H1 (cell line): ENCODE results near the gene MAP3K3. TPM values are rescaled to one million over a fixed set of nuclear protein-coding genes. Genes with fewer than 3 reads are reported as not detected.

Source experiments
- CTCF ChIA-PET: fragments of 300-600 bp; sonication (Branson Sonifier 250); formaldehyde crosslinking; loops from one replicate; lab custom pipeline; 2021; ENCODE audit not compliant: partially characterized antibody; lab: Charles Lee
- POLR2A ChIA-PET: fragments of 300-600 bp; sonication (Branson Sonifier 250); formaldehyde crosslinking; loops from one replicate; lab custom pipeline; 2021; ENCODE audit warnings: inconsistent platforms; ENCODE audit not compliant: partially characterized antibody; lab: Charles Lee
- DNase-seq, 2 experiments: peaks; one replicate each; pipeline versions ENCODE4 v3.0.0 to v3.0.0-alpha.2; 2010 to 2022; ENCODE audit warnings: low spot score in 2 of 2, low read depth in 1 of 2, mixed read lengths in 1 of 2
- FAIRE-seq: peaks from 2 replicates; lab custom pipeline; 2011; peaks lifted over from hg19 to GRCh38; lab: Jason Lieb, UNC
- H2AFZ ChIP-seq: 2 replicates; pipeline ENCODE4 v1.8.1; 2012; ENCODE audit warnings: low read length, inconsistent platforms
- H2AK5ac ChIP-seq: 2 replicates; pipeline ENCODE4 v1.6.1; 2013; ENCODE audit warnings: low read depth, low read length
- H2BK120ac ChIP-seq: replicated peaks from 2 replicates; pipeline ENCODE3; 2013; ENCODE audit warnings: low read depth, low read length, inconsistent platforms
- H2BK12ac ChIP-seq: 2 replicates; pipeline ENCODE4 v1.6.1; 2013; ENCODE audit warnings: low read depth, low read length
- H2BK15ac ChIP-seq: 2 replicates; pipeline ENCODE4 v1.6.1; 2013; ENCODE audit warnings: low read length
- H2BK20ac ChIP-seq: 2 replicates; pipeline ENCODE4 v1.6.1; 2013; ENCODE audit warnings: low read length
- H2BK5ac ChIP-seq: 2 replicates; pipeline ENCODE4 v1.6.1; 2013; ENCODE audit warnings: low read depth, low read length
- H3K14ac ChIP-seq: 2 replicates; pipeline ENCODE4 v1.6.1; 2013; ENCODE audit warnings: inconsistent platforms; ENCODE audit not compliant: insufficient read length
- H3K18ac ChIP-seq: 2 replicates; pipeline ENCODE4 v1.6.1; 2013; ENCODE audit warnings: low read length; ENCODE audit errors: extremely low read depth
- H3K23ac ChIP-seq: 2 replicates; pipeline ENCODE4 v1.6.1; 2013; ENCODE audit warnings: inconsistent platforms; ENCODE audit not compliant: insufficient read length
- H3K23me2 ChIP-seq: 2 replicates; pipeline ENCODE4 v1.6.1; 2013; ENCODE audit warnings: low read depth, low read length
- H3K27ac ChIP-seq: 2 replicates; pipeline ENCODE4 v1.6.1; 2011; ENCODE audit warnings: low read depth, low read length, inconsistent platforms
- H3K27me3 ChIP-seq, 4 experiments: replicated peaks in 1 of 4; 1 replicate in 1 of 4; 2 replicates in 3 of 4; pipeline versions ENCODE4 v1.6.1 to v1.8.1; 2011 to 2013; ENCODE audit warnings: low read length in 3 of 4, mild to moderate bottlenecking in 3 of 4, inconsistent platforms in 2 of 4, mixed read lengths in 2 of 4, moderate library complexity in 1 of 4; ENCODE audit not compliant: control insufficient read depth in 3 of 4, insufficient read depth in 3 of 4; ENCODE audit errors: extremely low read depth in 1 of 4
- H3K36me3 ChIP-seq, 4 experiments: 2 replicates each; pipeline versions ENCODE4 v1.6.1 to v1.8.1; 2011 to 2013; ENCODE audit warnings: mild to moderate bottlenecking in 4 of 4, low read length in 3 of 4, moderate library complexity in 2 of 4, control low read depth in 1 of 4, inconsistent platforms in 1 of 4; ENCODE audit not compliant: insufficient read depth in 4 of 4, control insufficient read depth in 2 of 4
- H3K4ac ChIP-seq: replicated peaks from 2 replicates; pipeline ENCODE3; 2013; ENCODE audit warnings: low read length, low read depth, mixed read lengths, inconsistent platforms; ENCODE audit not compliant: insufficient read length
- H3K4me1 ChIP-seq, 4 experiments: replicated peaks in 1 of 4; 1 replicate in 1 of 4; 2 replicates in 3 of 4; pipeline versions ENCODE4 v1.6.1 to v1.8.1; 2011 to 2013; ENCODE audit warnings: low read length in 3 of 4, inconsistent platforms in 2 of 4, mixed read lengths in 1 of 4; ENCODE audit not compliant: insufficient read depth in 4 of 4, control insufficient read depth in 3 of 4
- H3K4me2 ChIP-seq, 2 experiments: 2 replicates each; pipeline versions ENCODE4 v1.6.1 to v1.8.1; 2011 to 2013; ENCODE audit warnings: low read depth in 2 of 2, low read length in 2 of 2, control low read depth in 1 of 2, inconsistent platforms in 1 of 2, mild to moderate bottlenecking in 1 of 2; ENCODE audit not compliant: insufficient read depth in 1 of 2
- H3K4me3 ChIP-seq, 4 experiments: fragments of 200-600, 300-600 bp in 1 of 4; sonication (generic), shearing (Covaris generic), sonication (Bioruptor Twin) in 1 of 4; 2 replicates each; pipeline versions ENCODE4 v1.5.1 to v1.8.1; 2011 to 2016; ENCODE audit warnings: low read length in 4 of 4, low read depth in 3 of 4, control low read depth in 2 of 4, inconsistent platforms in 2 of 4, mild to moderate bottlenecking in 2 of 4, mixed read lengths in 1 of 4, moderate library complexity in 1 of 4; ENCODE audit not compliant: insufficient read depth in 2 of 4; ENCODE audit errors: extremely low read depth in 1 of 4
- H3K56ac ChIP-seq: replicated peaks from 2 replicates; pipeline ENCODE3; 2013; ENCODE audit warnings: low read depth, mild to moderate bottlenecking, mixed read lengths, low read length, inconsistent platforms; ENCODE audit not compliant: insufficient read length
- H3K79me1 ChIP-seq: 2 replicates; pipeline ENCODE4 v1.6.1; 2013; ENCODE audit warnings: low read depth, low read length, control low read depth
- H3K79me2 ChIP-seq, 2 experiments: 2 replicates each; pipeline versions ENCODE4 v1.6.1 to v1.8.1; 2012 to 2013; ENCODE audit warnings: low read length in 2 of 2, mild to moderate bottlenecking in 2 of 2, inconsistent platforms in 1 of 2; ENCODE audit not compliant: insufficient read depth in 2 of 2, control insufficient read depth in 1 of 2
- H3K9ac ChIP-seq, 4 experiments: replicated peaks in 1 of 4; 1 replicate in 1 of 4; 2 replicates in 3 of 4; pipeline versions ENCODE4 v1.6.1 to v1.8.1; 2011 to 2013; ENCODE audit warnings: low read depth in 3 of 4, low read length in 3 of 4, control low read depth in 2 of 4, mild to moderate bottlenecking in 2 of 4, moderate library complexity in 2 of 4, inconsistent platforms in 1 of 4; ENCODE audit errors: extremely low read depth in 1 of 4
- H3K9me3 ChIP-seq, 2 experiments: 2 replicates each; pipeline versions ENCODE4 v1.6.1 to v1.8.1; 2012 to 2013; ENCODE audit warnings: mild to moderate bottlenecking in 2 of 2, moderate library complexity in 2 of 2, control low read depth in 1 of 2, inconsistent platforms in 1 of 2, low read depth in 1 of 2, low read length in 1 of 2, mixed read lengths in 1 of 2; ENCODE audit not compliant: insufficient read depth in 2 of 2
- H4K20me1 ChIP-seq, 2 experiments: replicated peaks in 1 of 2; 2 replicates each; pipeline versions ENCODE3 to v1.8.1; 2011 to 2013; ENCODE audit warnings: inconsistent platforms in 2 of 2, low read length in 2 of 2, mild to moderate bottlenecking in 1 of 2; ENCODE audit not compliant: insufficient read depth in 2 of 2, control insufficient read depth in 1 of 2
- H4K5ac ChIP-seq: 2 replicates; pipeline ENCODE4 v1.6.1; 2013; ENCODE audit warnings: low read length, low read depth, mixed read lengths, inconsistent platforms; ENCODE audit not compliant: insufficient read length
- H4K8ac ChIP-seq: 2 replicates; pipeline ENCODE4 v1.8.0; 2013; ENCODE audit warnings: mild to moderate bottlenecking, moderate library complexity, low read length, inconsistent platforms; ENCODE audit not compliant: insufficient read depth; ENCODE audit errors: extremely low read depth
- H4K91ac ChIP-seq: replicated peaks from 2 replicates; pipeline ENCODE3; 2013; ENCODE audit warnings: low read length, mixed read lengths, inconsistent platforms; ENCODE audit not compliant: insufficient read length
- ASH2L ChIP-seq: fragments of 200-600, 300-600 bp; sonication (generic); IDR thresholded peaks from one replicate; pipeline ENCODE4 v1.7.1; 2017; ENCODE audit warnings: low read length
- BRCA1 ChIP-seq: IDR thresholded peaks from 2 replicates; pipeline ENCODE4 v1.6.1; 2012; ENCODE audit warnings: low read depth, low read length, improper control_type of control experiment
- KDM4A ChIP-seq: IDR thresholded peaks from one replicate; pipeline ENCODE4 v1.7.1; 2012; ENCODE audit warnings: low read depth, mild to moderate bottlenecking, moderate library complexity, low read length, inconsistent platforms; ENCODE audit not compliant: severe bottlenecking
- MAFK ChIP-seq: IDR thresholded peaks from 2 replicates; pipeline ENCODE4 v1.6.1; 2012; ENCODE audit warnings: low read depth, mild to moderate bottlenecking, improper control_type of control experiment, low read length
- NANOG ChIP-seq: IDR thresholded peaks from 2 replicates; pipeline ENCODE4 v1.6.1; 2011; ENCODE audit warnings: low read length, low read depth, mild to moderate bottlenecking, inconsistent platforms; ENCODE audit not compliant: insufficient read depth, poor library complexity, severe bottlenecking
- POU5F1 ChIP-seq: IDR thresholded peaks from 2 replicates; pipeline ENCODE4 v1.6.1; 2011; ENCODE audit warnings: low read depth, mild to moderate bottlenecking, low read length, moderate library complexity
- RFX5 ChIP-seq: IDR thresholded peaks from 2 replicates; pipeline ENCODE4 v1.6.1; 2011; ENCODE audit warnings: low read depth, low read length, improper control_type of control experiment, borderline replicate concordance
- SP1 ChIP-seq: IDR thresholded peaks from 2 replicates; pipeline ENCODE4 v1.6.1; 2011; ENCODE audit warnings: low read depth, low read length
- ZNF274 ChIP-seq: IDR thresholded peaks from 2 replicates; pipeline ENCODE4 v1.7.0; 2012; ENCODE audit warnings: low read length, borderline replicate concordance; ENCODE audit errors: extremely low read depth
- WGBS, 2 experiments: shearing (Covaris generic) in 1 of 2; methylation state at CpG; one replicate each; pipeline versions ENCODE4 v1.1.6 to v1.1.7; 2013 to 2015; ENCODE audit warnings: low lambda C conversion rate in 2 of 2, mixed read lengths in 2 of 2, inconsistent platforms in 1 of 2, low coverage in 1 of 2, missing lambda C conversion rate in 1 of 2; ENCODE audit not compliant: insufficient replicate concordance in 2 of 2, insufficient coverage in 1 of 2, insufficient read length in 1 of 2; ENCODE audit errors: extremely low coverage in 1 of 2, missing lambda C conversion rate in 1 of 2; 5-methylcytosine and 5-hydroxymethylcytosine counted together
- polyA plus RNA-seq, 7 experiments: library from polyadenylated mRNA; depleted of rRNA in 3 of 7; stranded (reverse) in 5 of 7; unstranded in 2 of 7; fragments of >200 nt in 5 of 7; fragments of 200-250 nt in 2 of 7; gene quantifications; 1 replicate in 5 of 7; 2 replicates in 1 of 7; 4 replicates in 1 of 7; pipeline versions ENCODE4 v1.2.1 to v1.2.3, GENCODE V29; 2011 to 2013; ENCODE audit warnings: missing spikeins in 2 of 7, mixed read lengths in 2 of 7
- total RNA-seq: library from RNA; stranded (reverse); fragmentation: NEBNext Ultra II Directional; extraction: Animal tissue kit (Norgen Biotek cat#: 25700); gene quantifications from 2 replicates; pipeline ENCODE4 v1.2.1, GENCODE V29; 2021

MAP3K3 gene
- total and polyA plus RNA-seq, 2 of the 8 experiments (the other 6 are each of a cell fraction or from before 2014, with no cell fraction given), result 10.3 to 21.0 TPM

DNA sequence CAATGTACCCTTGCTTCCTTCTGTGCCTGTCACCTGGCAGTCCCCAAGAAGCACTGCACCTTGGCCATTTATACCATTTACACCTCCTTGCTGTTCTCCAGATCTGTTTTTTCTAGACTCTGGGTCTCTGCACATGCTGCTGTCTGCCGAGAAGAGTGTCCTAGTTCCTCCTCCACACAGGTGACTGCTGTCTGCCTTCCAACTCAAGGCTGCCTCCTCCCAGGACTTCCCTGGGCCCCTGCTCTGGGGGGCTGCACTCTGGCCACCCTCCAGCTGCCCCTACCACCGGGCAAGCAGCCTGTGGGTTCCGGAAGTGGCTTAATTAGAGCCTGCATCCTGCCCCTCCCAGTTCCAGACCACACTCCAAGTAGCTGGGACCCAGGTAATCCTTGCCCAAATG lies 83.4 kb downstream of the MAP3K3 start:
- no peak overlapping the region for H2BK12ac ChIP-seq
- FAIRE-seq, result no peak
- H3K9me3 ChIP-seq, result no peaks in the 10 kb centered on the region
- H3K27me3 ChIP-seq, result peaks cover 0 to 5% (median 0%) of the 10 kb centered on the region in 4 experiments; a peak in 3 of 7 replicates
- TF ChIP-seq SP1 (no peak), POU5F1 (no peak), BRCA1 (no peak), ASH2L (no peak), RFX5 (no peak), MAFK (no peak), KDM4A (no peak), ZNF274 (no peak), NANOG (no peak)
- H4K5ac ChIP-seq, result no peak overlapping the region
- H3K4me3 ChIP-seq, result no peak overlapping the region
- 0 out of 2 replicates have a peak, but pooled peaks cover 3% of the 10 kb centered on the region for H3K79me1 ChIP-seq
- H4K20me1 ChIP-seq, result peaks cover 4 to 9% of the 10 kb centered on the region in 2 experiments
- H2BK5ac ChIP-seq, result no peak overlapping the region
- CTCF ChIA-PET, result interaction anchor here (0.6 to 7.0 kb wide), 3 partner anchors 9 to 880 kb away, joined by 3 to 65 read pairs (median 4); no protein-coding TSS in a partner anchor
- H3K4ac ChIP-seq, result no peak overlapping the region
- H3K4me1 ChIP-seq, result peaks cover 3 to 14% (median 7%) of the 10 kb centered on the region in 4 experiments; a peak in 5 of 7 replicates
- H2AFZ ChIP-seq, result no peak overlapping the region
- no peak overlapping the region for H3K27ac ChIP-seq
- H3K36me3 ChIP-seq, result peaks cover 2 to 18% (median 8%) of the 10 kb centered on the region in 4 experiments; a peak in 5 of 8 replicates
- POLR2A ChIA-PET, result interaction anchor here (0.8 to 1.9 kb wide), 3 partner anchors 10 to 108 kb away, joined by 3 to 7 read pairs (median 3); partner anchors contain the start of genes CCDC47 and DDX42
- no peak for DNase-seq
- H3K9ac ChIP-seq, result no peak overlapping the region
- no peak overlapping the region for H4K91ac ChIP-seq
- H2BK20ac ChIP-seq, result no peak overlapping the region
- peaks cover 6% of the 10 kb centered on the region; the same call in 1 of the 2 replicates for H3K23me2 ChIP-seq
- no peak overlapping the region for H4K8ac ChIP-seq
- no peak overlapping the region for H2AK5ac ChIP-seq
- WGBS, 2 experiments, result 93% methylated on average over 3 of the region's 3 CpGs; no CpG with 5 or more reads in 1 of the 2 experiments
- H3K18ac ChIP-seq, result no peak overlapping the region
- no peak overlapping the region for H3K4me2 ChIP-seq
- H3K23ac ChIP-seq, result no peak overlapping the region
- H3K56ac ChIP-seq, result no peak overlapping the region
- H3K14ac ChIP-seq, result no peak overlapping the region
- no peak overlapping the region for H2BK15ac ChIP-seq
- H2BK120ac ChIP-seq, result no peak overlapping the region
- H3K79me2 ChIP-seq, result no peaks in the 10 kb centered on the region; a peak in 1 of 4 replicates
